CD1c-positive myeloid dendritic cell (primary cell): ENCODE data around the gene ECHS1.
A peak's percentile ranks its signal among the peaks of the same experiment; 100 is the strongest.
"Not testable (repeated sequence)": the region's sequence is repeated elsewhere in the genome, so short reads cannot be mapped to it uniquely, and the experiment has no call there.

Experiments
- DNase-seq: peaks from one replicate; pipeline ENCODE4 v3.0.0-alpha.2; 2016; ENCODE audit errors: extremely low spot score

The ECHS1 gene

GRCh38 chr10:133324857-133325260, 48.3 kb downstream of the ECHS1 start:
- no peak for DNase-seq

- no peak for DNase-seq
These were observed 48.9 kb downstream of the ECHS1 start for GRCh38 chr10:133324198-133324792.

- not testable (repeated sequence) for DNase-seq
These were observed 51.0 kb downstream of the ECHS1 start for GRCh38 chr10:133322064-133322709.

- DNase-seq, result not testable (repeated sequence)
These were observed 52.2 kb downstream of the ECHS1 start for GRCh38 chr10:133320852-133321422.

GRCh38 chr10:133318494-133319127, 54.5 kb downstream of the ECHS1 start:
- DNase-seq, result peak; percentile 81

GRCh38 chr10:133316732-133317131, 56.4 kb downstream of the ECHS1 start:
- no peak for DNase-seq

GRCh38 chr10:133316266-133316665, 56.9 kb downstream of the ECHS1 start:
- DNase-seq, result no peak

- no peak for DNase-seq
These were observed 57.3 kb downstream of the ECHS1 start for GRCh38 chr10:133315847-133316246.

GRCh38 chr10:133314911-133315310, 58.2 kb downstream of the ECHS1 start:
- DNase-seq, result no peak

- no peak for DNase-seq
These were observed 60.0 kb downstream of the ECHS1 start for GRCh38 chr10:133313192-133313591.

GRCh38 chr10:133312769-133313145, 60.4 kb downstream of the ECHS1 start:
- DNase-seq, result no peak
